Transverse colon (tissue), 4 donors: Measurements from ENCODE around the gene DDX54. TPM values are rescaled to one million over a fixed set of nuclear protein-coding genes. Genes with fewer than 3 reads are reported as not detected.

ENCODE experiments used
- DNase-seq: peaks from one replicate; pipeline ENCODE4 v3.0.0-alpha.2; 2019
- H3K27ac ChIP-seq, 4 donors: fragments of 200-600 bp; sonication (generic); 2 replicates each; pipeline ENCODE4 v1.5.1; 2016 to 2018; ENCODE audit warnings: inconsistent platforms in 4 of 4
- H3K27me3 ChIP-seq: fragments of 200-600 bp; sonication (generic); 2 replicates; pipeline ENCODE4 v1.5.1; 2017; ENCODE audit warnings: inconsistent platforms
- H3K36me3 ChIP-seq, 4 donors: fragments of 200-600 bp; sonication (generic); 2 replicates each; pipeline ENCODE4 v1.5.1; 2017 to 2019; ENCODE audit warnings: inconsistent platforms in 4 of 4
- H3K4me1 ChIP-seq, 4 donors: fragments of 200-600 bp; sonication (generic); 2 replicates each; pipeline ENCODE4 v1.5.1; 2017 to 2020; ENCODE audit warnings: inconsistent platforms in 4 of 4
- H3K4me3 ChIP-seq, 4 donors: fragments of 200-600 bp; sonication (generic); 1 replicate in 1 of 4; 2 replicates in 3 of 4; pipeline versions ENCODE4 v1.5.1 to v1.6.1; 2017 to 2019; ENCODE audit warnings: inconsistent platforms in 4 of 4
- H3K9me3 ChIP-seq, 2 donors: fragments of 200-600 bp; sonication (generic); 2 replicates each; pipeline ENCODE4 v1.5.1; 2017 to 2019; ENCODE audit warnings: inconsistent platforms in 2 of 2
- EP300 ChIP-seq: sonication (generic); formaldehyde crosslinking; IDR thresholded peaks from one replicate; pipeline ENCODE4 v1.6.1; 2017; ENCODE audit warnings: antibody characterized with exemption, low read depth
- POLR2A ChIP-seq: fragments of 450-650 bp; IDR thresholded peaks from one replicate; pipeline ENCODE4 v1.6.1; 2016; ENCODE audit warnings: antibody characterized with exemption, mild to moderate bottlenecking, moderate library complexity
- POLR2AphosphoS5 ChIP-seq, 3 donors: sonication (generic); formaldehyde crosslinking; IDR thresholded peaks; one replicate each; pipeline ENCODE4 v1.6.1; 2016; ENCODE audit warnings: antibody characterized with exemption in 3 of 3
- WGBS, 2 donors: methylation state at CpG; one replicate each; pipeline ENCODE4 v1.1.5; 2018; ENCODE audit warnings: low coverage in 1 of 2; 5-methylcytosine and 5-hydroxymethylcytosine counted together
- in situ Hi-C, 4 donors: fragments of 200-750 bp; cut with MboI; loops; one replicate each; pipeline versions ENCODE4 v1.15.0 to v1.15.1; 2017; ENCODE audit warnings: low sequenced_read_pairs in 3 of 4, low pct_ligation_motif_present in 1 of 4, low pct_unique_long_range_greater_than_20kb in 1 of 4
- intact Hi-C: fragments of 100-400 bp; cut with DNase I; formaldehyde crosslinking; loops from one replicate; pipeline ENCODE4 v1.15.1; 2023; ENCODE audit warnings: low total_unique reads
- total RNA-seq, 4 donors: library from RNA; depleted of rRNA; stranded (reverse); fragments of >200 nt; gene quantifications; one replicate each; pipeline ENCODE4 v1.1.0, GENCODE V29; 2016
- TF ChIP-seq, protein P1 (sequence below), 5 experiments: fragments of 200-600 bp in 3 of 5; fragments of 450-650 bp in 2 of 5; sonication (generic) in 3 of 5; IDR thresholded peaks; 1 replicate in 2 of 5; 2 replicates in 3 of 5; pipeline ENCODE4 v1.5.1; 2016 to 2017; ENCODE audit warnings: antibody characterized with exemption in 5 of 5, inconsistent platforms in 3 of 5, mild to moderate bottlenecking in 2 of 5, moderate library complexity in 1 of 5

DDX54 gene
- total RNA-seq, 4 donors from 2014 or later, result 60.7 to 96.1 (median 72.8) TPM

DNA sequence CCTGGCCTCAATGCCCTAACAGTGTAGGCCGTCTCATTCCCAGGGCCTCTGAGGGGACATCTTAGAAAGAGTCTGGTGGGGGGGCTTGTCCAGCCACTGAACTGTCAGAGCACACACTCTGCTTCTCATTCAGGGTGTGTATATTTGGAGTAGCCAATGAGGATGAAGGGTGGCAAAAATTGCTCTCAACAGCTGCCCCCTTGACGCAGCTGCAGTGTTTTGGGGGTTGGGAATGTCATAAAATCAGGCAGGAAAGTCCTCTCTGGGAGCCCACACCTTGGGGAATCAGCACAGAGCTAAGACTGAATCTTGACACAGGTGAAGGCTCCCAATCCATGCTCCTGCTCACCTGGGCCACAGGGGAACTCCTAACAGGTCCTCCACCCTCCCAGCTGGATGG, 51.2 kb downstream of the DDX54 start:
- H3K27me3 ChIP-seq, result peaks cover 12% of the 10 kb centered on the region
- DNase-seq, result no peak
- no peak for TF ChIP-seq POLR2A
- TF ChIP-seq, protein P1, sequence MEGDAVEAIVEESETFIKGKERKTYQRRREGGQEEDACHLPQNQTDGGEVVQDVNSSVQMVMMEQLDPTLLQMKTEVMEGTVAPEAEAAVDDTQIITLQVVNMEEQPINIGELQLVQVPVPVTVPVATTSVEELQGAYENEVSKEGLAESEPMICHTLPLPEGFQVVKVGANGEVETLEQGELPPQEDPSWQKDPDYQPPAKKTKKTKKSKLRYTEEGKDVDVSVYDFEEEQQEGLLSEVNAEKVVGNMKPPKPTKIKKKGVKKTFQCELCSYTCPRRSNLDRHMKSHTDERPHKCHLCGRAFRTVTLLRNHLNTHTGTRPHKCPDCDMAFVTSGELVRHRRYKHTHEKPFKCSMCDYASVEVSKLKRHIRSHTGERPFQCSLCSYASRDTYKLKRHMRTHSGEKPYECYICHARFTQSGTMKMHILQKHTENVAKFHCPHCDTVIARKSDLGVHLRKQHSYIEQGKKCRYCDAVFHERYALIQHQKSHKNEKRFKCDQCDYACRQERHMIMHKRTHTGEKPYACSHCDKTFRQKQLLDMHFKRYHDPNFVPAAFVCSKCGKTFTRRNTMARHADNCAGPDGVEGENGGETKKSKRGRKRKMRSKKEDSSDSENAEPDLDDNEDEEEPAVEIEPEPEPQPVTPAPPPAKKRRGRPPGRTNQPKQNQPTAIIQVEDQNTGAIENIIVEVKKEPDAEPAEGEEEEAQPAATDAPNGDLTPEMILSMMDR (IDR thresholded peaks at IDR 0.05), result no peak
- no peak for TF ChIP-seq EP300
- TF ChIP-seq POLR2AphosphoS5 (IDR thresholded peaks at IDR 0.05), result no peak
- no peak overlapping the region for H3K27ac ChIP-seq
- peaks cover 0 to 20% (median 12%) of the 10 kb centered on the region in 4 donors for H3K4me1 ChIP-seq
- WGBS, 2 donors, result 59% methylated on average over 2 of the region's 2 CpGs; no CpG with 5 or more reads in 1 of the 2 donors
- H3K4me3 ChIP-seq, result peak overlapping the region in 1 of 4 donors; percentile 48
- in situ Hi-C loops (no loop called here), intact Hi-C loops (no loop called here)
- H3K9me3 ChIP-seq, result no peaks in the 10 kb centered on the region
- H3K36me3 ChIP-seq, result no peaks in the 10 kb centered on the region

DNA sequence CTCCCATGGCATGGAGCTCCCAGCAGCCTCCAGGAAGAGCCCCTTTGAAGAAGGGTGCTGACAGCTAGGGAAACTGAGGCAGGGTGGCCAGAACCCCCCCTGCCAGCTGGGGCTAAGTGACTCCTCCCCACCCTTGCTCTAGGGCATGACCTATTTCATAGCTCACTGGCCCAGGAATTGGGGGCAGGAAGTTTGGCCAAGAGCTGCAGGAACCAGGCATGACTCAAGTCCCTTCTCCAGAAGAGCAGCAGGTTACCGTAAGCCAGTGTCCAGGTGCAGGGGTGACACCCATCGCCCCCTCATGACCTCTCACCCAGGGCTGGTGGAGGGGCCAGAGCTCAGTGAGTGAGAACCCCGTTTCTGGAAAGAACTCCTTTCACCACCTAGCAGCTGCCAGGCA, 51.6 kb downstream of the DDX54 start:
- in situ Hi-C loops (no loop called here), intact Hi-C loops (no loop called here)
- TF ChIP-seq, protein P1 (IDR thresholded peaks at IDR 0.05), result no peak
- TF ChIP-seq EP300, result no peak
- no peak for TF ChIP-seq POLR2A
- no peak for TF ChIP-seq POLR2AphosphoS5 (IDR thresholded peaks at IDR 0.05)
- no peak for DNase-seq
- Histone ChIP-seq H3K4me3 (no peak overlapping the region), H3K4me1 (peaks cover 0 to 20% (median 12%) of the 10 kb centered on the region in 4 donors), H3K36me3 (no peaks in the 10 kb centered on the region), H3K27ac (no peak overlapping the region), H3K27me3 (peaks cover 12% of the 10 kb centered on the region), H3K9me3 (no peaks in the 10 kb centered on the region)
- WGBS, 2 donors, result 77% methylated on average over 3 of the region's 3 CpGs; no CpG with 5 or more reads in 1 of the 2 donors

DNA sequence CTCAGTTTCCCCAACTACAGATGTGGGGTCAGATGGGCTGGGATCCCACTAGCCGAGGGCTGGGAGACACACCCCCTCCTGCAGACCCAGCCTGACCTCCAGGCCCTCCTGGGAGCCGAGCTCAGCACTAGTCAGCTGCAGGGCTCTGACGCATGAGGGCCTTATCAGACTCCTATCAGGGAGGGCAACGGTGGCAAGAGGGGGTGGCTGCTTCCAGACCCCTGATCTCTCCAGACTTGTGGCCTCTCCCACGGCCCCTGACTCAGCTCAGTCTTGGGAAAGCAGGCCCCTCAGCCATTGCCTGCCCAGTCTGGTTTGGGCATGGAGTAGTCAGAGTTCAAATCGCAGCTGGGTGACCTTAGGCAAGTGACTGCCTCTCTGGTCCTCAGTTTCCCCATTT, 52.2 kb downstream of the DDX54 start:
- Histone ChIP-seq H3K27ac (no peak overlapping the region), H3K27me3 (peaks cover 12% of the 10 kb centered on the region), H3K36me3 (no peaks in the 10 kb centered on the region), H3K9me3 (no peaks in the 10 kb centered on the region), H3K4me3 (no peak overlapping the region), H3K4me1 (peaks cover 0 to 20% (median 12%) of the 10 kb centered on the region in 4 donors)
- DNase-seq, result no peak
- 80 to 83% methylated on average over 1 to 5 of the region's 6 CpGs for WGBS, 2 donors
- TF ChIP-seq POLR2A, result no peak
- no peak for TF ChIP-seq EP300
- TF ChIP-seq, protein P1 (IDR thresholded peaks at IDR 0.05), result no peak
- no peak for TF ChIP-seq POLR2AphosphoS5 (IDR thresholded peaks at IDR 0.05)
- intact Hi-C loops, result no loop called here
- in situ Hi-C loops, result no loop called here

DNA sequence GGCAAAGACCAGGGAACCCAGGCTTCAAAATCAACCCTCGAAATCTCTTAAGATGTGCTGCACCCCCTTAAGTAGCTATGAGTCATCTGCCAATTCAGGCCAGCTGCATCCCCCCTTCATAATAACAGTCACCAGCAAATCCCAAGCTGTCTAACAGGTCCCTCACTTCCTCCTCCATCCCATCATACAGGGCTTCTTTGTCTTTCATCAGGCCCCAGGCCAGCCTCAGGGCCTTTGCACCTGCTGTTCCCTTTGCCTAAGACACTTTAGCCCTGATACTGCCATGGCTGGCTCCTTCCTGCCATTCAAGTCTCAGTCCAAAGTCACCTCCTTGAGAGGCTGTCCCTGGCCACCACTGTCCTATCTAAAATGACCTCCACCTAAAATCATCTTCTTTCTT, 53.7 kb downstream of the DDX54 start:
- no peak overlapping the region for H3K27ac ChIP-seq
- H3K36me3 ChIP-seq, result no peaks in the 10 kb centered on the region
- no peak overlapping the region for H3K4me3 ChIP-seq
- in situ Hi-C loops (no loop called here), intact Hi-C loops (no loop called here)
- H3K27me3 ChIP-seq, result peaks cover 12% of the 10 kb centered on the region
- no peaks in the 10 kb centered on the region for H3K9me3 ChIP-seq
- no peak for TF ChIP-seq POLR2AphosphoS5 (IDR thresholded peaks at IDR 0.05)
- TF ChIP-seq, protein P1 (IDR thresholded peaks at IDR 0.05), result no peak
- no peak for TF ChIP-seq EP300
- no peak for TF ChIP-seq POLR2A
- H3K4me1 ChIP-seq, result peaks cover 0 to 15% (median 10%) of the 10 kb centered on the region in 4 donors
- WGBS, 2 donors, result 88% methylated on average over 1 of the region's 1 CpG; no CpG with 5 or more reads in 1 of the 2 donors
- DNase-seq, result no peak
